GM13976 (cell line): ENCODE measurements around the gene OTC.

ENCODE experiments used
- DNase-seq: peaks from one replicate; pipeline ENCODE4 v3.0.0; 2012; ENCODE audit warnings: low spot score
- CTCF ChIP-seq: IDR thresholded peaks from 2 replicates; pipeline ENCODE4 v1.5.1; 2012; ENCODE audit warnings: borderline replicate concordance, mild to moderate bottlenecking; ENCODE audit not compliant: insufficient read depth; ENCODE audit errors: extremely low read depth, missing control alignments, control extremely low read depth
- in situ Hi-C: fragments of 300-500 bp; cut with MboI; formaldehyde crosslinking; loops from one replicate; pipeline ENCODE4 v1.12.0; 2022; ENCODE audit warnings: low sequenced_read_pairs, mixed read lengths, inconsistent platforms; ENCODE audit not compliant: unreplicated experiment

Gene OTC

DNA sequence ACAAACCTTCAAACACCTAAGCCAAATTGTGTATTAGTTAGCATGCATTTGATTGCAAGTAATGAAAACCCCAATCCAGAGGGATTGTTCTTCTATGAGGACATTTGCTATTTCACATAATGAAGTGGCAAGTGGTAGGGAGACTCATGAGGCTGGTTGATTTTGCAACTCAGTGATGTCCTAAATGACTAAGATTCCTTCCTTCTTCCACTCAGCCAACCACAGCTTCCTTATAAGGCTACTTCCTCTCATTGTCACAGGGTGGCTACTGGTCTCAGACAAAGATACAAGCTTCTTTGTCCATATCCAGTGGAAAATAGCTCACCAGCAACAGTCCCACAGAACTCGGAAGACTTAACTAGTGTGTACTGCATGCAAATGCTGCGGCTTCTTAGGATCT is 5.3 kb upstream of the OTC start:
- DNase-seq = no peak
- no peak for TF ChIP-seq CTCF
- in situ Hi-C loops = no loop called here

DNA sequence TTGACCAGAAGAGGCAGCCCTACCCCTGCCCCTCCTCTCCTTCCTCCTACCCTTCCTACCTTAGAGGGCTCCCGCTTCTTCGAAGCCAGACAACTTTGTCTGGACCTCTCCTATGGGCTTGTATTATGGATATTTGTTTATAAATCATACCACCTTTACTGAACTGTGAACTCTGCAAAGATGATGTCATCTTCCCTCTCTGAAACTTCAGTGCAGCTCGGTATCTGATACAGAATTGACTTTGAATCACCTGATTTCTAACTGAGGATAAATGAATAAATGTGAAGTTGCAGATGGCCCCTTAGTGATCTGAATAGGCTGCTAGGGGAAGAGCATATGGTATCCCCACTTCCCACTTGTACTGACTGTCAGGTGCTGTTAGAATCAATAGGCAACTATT is 1.1 kb upstream of the OTC start:
- no peak for TF ChIP-seq CTCF
- no peak for DNase-seq
- in situ Hi-C loops = no loop called here

GRCh38 chrX:38356401-38356800 is 4.0 kb downstream of the OTC start:
- in situ Hi-C loops = no loop called here

GRCh38 chrX:38357747-38358673 is 5.6 kb downstream of the OTC start:
- no peak for TF ChIP-seq CTCF
- in situ Hi-C loops = no loop called here

More at GRCh38 chrX:38356401-38356800, 4.0 kb downstream of the OTC start:
- no peak for DNase-seq
- TF ChIP-seq CTCF = no peak

GRCh38 chrX:38363046-38363445 is 10.6 kb downstream of the OTC start:
- in situ Hi-C loops = no loop called here
- DNase-seq = no peak
- no peak for TF ChIP-seq CTCF

More at GRCh38 chrX:38357747-38358673, 5.6 kb downstream of the OTC start:
- no peak for DNase-seq

GRCh38 chrX:38365954-38366353 is 13.6 kb downstream of the OTC start:
- no peak for DNase-seq
- no peak for TF ChIP-seq CTCF
- in situ Hi-C loops = no loop called here
